ENCODE data around the gene CHKA.

DNA sequence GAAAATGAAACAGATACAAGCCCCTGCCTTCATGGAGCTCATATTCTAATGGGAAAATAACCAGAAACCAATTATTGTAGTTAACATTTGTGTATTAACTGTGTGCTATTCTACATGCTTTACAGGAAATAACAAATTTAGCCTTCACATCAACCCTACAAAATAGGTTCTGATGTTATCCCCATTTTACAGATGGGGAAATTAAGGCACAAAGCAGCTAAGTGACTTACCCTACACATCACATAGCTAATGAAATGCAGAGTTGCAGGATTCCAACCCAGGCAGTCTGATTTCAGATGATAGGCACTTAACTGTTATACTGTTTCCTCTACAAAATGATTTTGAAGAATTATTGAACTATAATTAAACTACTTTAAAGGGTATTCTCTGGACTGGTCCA is 48.3 kb upstream of the CHKA start:
- TF ChIP-seq POLR2A (IDR thresholded peaks at IDR 0.05) (no peak), POLR2AphosphoS5 (IDR thresholded peaks at IDR 0.05) (no peak), EP300 (IDR thresholded peaks at IDR 0.05) (no peak)
- TF ChIP-seq, protein P1, sequence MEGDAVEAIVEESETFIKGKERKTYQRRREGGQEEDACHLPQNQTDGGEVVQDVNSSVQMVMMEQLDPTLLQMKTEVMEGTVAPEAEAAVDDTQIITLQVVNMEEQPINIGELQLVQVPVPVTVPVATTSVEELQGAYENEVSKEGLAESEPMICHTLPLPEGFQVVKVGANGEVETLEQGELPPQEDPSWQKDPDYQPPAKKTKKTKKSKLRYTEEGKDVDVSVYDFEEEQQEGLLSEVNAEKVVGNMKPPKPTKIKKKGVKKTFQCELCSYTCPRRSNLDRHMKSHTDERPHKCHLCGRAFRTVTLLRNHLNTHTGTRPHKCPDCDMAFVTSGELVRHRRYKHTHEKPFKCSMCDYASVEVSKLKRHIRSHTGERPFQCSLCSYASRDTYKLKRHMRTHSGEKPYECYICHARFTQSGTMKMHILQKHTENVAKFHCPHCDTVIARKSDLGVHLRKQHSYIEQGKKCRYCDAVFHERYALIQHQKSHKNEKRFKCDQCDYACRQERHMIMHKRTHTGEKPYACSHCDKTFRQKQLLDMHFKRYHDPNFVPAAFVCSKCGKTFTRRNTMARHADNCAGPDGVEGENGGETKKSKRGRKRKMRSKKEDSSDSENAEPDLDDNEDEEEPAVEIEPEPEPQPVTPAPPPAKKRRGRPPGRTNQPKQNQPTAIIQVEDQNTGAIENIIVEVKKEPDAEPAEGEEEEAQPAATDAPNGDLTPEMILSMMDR (IDR thresholded peaks at IDR 0.05), result no peak

Data from stomach (tissue), 4 donors.